OCI-M2 (cell line): ENCODE measurements around the gene GTPBP3.
"Not testable (repeated sequence)": the region's sequence is repeated elsewhere in the genome, so short reads cannot be mapped to it uniquely, and the experiment has no call there.

Experiments
- DNase-seq: peaks from one replicate; lab custom pipeline; 2025; ENCODE audit not compliant: unreplicated experiment; lab: John Stamatoyannopoulos, UW

GTPBP3 gene

DNA sequence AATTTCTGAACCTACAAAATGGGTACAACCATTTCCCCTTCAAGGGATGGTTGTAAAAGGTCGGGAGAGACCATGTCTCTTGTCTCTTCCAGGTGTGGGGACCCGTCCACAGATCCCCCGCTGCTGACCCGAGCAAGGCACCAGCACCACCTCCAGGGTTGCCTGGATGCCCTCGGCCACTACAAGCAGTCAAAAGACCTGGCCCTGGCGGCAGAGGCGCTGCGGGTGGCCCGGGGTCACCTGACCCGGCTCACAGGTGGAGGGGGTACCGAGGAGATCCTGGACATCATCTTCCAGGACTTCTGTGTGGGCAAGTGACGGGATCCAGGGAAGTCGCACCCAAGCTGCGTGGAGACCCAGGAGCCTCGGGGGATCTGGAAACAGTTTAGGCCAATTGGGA, 4.0 kb downstream of the GTPBP3 start:
- no peak for DNase-seq

GRCh38 chr19:17341845-17342244, 4.5 kb downstream of the GTPBP3 start:
- no peak for DNase-seq

GRCh38 chr19:17346109-17346671, 8.8 kb downstream of the GTPBP3 start:
- peak; percentile 40 for DNase-seq

DNA sequence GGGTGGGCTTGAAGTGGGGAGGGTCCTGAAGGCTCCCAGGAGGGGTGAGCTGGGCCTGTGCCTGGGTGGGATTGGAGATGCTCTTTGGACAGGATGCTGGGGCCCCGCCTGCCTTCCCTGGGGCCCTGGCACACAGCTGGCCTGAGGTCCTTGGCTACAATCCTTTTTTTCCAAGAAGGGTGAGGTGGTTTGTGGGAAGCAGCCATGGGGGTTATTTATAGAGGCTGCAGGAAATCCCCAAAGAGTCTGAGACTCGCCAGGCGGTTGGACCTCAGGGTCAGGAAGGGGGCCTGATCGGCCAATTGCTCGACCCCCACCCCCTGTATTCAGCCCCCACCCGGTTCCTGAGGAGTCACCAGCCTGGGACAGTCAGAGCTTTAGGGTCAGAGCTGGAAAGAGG, 10.0 kb downstream of the GTPBP3 start:
- DNase-seq: no peak

DNA sequence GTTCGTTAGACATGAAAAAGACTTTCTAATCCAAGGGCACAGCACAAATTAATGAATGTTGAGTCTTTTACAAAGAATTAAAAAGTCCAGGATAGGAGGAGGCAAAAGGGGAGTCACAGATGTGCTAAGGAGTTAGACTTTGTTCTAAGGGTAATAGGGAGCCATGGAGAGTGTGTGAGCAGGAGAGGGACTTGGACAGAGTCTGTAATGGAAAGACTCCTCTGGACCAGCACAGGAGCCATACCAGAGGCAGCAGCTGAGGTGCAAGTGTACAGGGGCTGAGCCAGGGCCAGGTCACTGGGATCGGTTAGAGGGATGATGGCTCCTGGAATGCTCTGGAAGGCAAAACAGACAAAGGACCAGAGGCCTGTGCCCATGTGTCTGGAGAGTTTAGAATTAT, 10.5 kb downstream of the GTPBP3 start:
- DNase-seq: no peak

GRCh38 chr19:17348700-17349099, 11.3 kb downstream of the GTPBP3 start:
- no peak for DNase-seq

DNA sequence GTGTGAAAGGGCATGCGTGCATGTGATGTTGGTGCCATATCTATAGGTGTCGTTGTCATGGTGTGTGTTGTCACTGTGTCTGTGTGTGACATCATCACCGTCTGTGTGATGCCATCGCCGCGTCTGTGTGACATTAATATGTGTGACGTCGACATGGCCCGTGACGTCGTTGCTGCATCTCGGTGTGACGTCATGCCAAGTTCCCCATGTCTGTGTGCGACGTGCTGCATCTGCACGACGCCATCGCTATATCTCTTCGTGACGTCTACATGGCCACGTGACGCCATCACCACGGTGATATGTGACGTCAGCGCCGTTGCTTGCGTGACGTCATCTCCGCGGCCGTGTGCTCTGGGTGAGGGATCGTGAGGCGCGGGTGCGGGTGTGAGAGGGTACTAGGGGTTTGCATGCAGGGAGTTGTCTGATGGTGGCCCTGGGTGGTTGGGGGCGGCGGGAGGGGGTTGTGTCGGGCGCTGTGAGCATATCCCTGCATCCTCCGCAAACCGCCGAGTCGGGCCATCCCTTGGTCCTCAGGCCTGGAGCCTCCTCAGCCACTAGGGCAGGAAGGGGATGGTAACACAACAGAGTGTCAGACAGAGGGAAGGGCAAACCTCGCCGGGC, 14.6 kb downstream of the GTPBP3 start:
- no peak for DNase-seq

- no peak for DNase-seq
Measured at GRCh38 chr19:17352608-17353280, 15.4 kb downstream of the GTPBP3 start.

- no peak for DNase-seq
Measured at GRCh38 chr19:17353386-17353785, 16.0 kb downstream of the GTPBP3 start.

DNA sequence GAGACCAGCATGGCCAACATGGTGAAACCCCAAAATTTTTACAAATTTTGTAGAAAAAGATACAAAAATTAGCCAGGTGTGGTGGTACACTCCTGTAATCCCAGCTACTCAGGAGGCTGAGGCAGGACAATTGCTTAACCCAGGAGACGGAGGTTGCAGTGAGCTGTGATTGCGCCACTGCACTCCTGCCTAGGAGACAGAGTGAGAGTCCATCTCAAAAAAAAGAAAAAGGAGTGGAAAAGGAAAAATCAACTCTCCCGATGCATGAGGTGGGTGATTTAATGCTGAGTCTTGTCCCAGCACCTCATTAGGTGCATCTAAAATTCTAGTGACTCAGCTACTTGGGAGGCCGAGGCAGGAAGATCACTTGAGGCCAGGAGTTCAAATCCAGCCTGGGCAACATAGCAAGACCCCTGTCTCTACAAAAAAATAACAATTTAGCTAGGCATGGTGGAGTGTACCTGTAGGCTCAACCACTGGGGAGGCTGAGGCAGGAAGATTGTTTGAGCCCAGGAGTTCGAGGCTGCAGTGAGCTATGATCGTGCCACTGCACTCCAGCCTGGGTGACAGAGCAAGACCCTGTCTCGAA, 19.8 kb downstream of the GTPBP3 start:
- no peak for DNase-seq

DNA sequence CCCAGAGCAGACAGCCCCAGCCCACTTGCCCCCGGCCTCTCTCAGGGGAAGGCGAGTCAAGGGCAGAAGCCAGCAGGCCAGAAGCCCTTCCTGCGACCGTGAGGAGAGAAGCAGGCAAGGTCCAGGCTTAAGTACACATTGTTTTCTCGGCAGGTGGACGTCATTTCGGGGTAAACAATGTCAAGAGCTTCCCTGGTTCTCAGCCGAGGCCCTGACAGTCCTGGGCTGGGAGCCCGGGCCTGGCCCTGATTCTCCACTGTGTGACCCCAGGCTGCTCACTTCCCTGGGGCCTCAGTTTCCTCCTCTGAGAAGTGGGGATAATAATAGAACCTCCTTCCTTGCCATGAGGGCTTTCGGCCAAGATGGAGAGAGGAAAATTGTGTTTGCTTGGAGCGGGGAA, 20.4 kb downstream of the GTPBP3 start:
- no peak for DNase-seq

DNA sequence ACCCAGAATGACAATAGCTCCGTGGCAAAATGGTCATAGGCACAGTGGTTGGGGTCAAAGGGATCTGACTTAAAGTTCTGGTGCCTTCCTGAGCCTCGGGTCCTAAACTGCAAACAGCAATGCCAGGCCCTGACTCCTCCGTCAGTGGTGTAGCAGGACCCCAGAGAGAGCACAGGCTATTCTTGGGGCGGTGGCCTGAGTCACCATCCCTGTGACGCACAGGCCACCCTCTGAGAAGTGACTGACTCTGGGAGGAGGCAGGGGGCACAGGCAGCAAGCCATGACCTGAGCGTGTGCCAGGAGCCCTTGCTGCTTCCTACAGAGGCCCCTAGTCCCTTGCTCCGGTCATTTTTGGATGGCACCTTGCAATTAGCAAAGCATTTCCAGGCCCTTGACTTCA, 21.0 kb downstream of the GTPBP3 start:
- no peak for DNase-seq

DNA sequence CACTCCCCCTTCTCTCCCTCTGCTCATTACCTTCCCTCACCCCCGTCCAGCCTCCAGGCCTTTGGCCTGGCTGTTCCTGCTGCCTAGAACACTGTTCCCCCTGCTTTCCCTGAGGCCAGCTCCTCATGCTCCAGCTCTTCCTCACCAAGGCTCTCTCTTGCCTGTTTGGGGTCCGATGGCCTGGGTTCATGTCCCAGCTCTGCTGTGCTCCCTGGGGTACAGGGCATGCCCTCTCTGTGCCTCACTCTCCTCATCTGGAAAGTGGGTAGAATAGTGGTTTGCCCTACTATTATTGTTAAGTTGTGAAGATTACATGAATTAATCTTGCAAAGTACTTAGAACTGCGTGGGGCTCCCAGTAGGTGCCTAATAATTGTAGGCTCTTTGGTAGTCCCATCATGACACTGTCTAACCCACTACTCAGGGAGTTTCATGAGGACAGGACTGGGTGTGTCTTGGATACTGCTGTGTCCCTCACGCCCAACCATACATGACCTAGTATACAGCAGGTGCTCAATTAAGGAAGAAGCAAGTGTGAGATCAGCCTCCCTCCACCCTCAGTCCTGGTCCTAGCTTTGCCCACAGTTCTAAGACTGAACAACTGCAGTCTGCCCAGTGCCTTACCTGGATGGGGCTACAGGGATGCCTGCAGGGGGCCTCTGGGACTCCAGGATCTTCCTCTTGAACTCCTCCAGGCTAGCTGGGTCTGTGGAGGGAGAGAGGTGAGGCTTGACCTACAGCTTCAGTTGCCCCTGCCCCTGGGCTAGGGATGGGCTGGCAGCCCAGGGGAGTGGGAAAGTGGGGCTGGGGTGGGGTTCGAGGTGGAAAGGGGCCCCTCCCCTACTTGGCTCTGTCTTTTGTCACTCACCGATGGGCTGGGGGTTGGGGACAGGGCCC, 22.8 kb downstream of the GTPBP3 start:
- DNase-seq: no peak

- not testable (repeated sequence) for DNase-seq
Measured at GRCh38 chr19:17363852-17364605, 26.7 kb downstream of the GTPBP3 start.

DNA sequence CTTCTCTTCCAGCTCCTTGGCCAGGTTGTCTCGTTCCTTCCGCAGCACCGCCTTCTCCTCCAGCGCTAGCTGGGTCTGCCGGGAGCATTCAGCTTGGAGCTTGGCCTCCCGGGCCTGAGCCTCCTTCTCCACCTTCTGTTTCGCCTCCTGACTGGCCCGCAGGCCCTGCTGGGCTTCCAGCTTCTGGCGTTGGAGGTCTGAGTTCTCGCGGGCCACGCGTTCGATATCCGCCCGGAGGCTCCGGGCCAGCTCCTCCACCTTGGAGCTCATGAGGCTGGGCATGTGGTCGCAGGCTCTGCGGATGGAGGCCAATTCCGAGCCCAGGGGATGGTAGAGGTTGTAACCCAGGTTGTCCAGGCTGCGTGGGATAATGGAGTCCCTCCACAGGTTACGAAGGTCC, 28.0 kb downstream of the GTPBP3 start:
- no peak for DNase-seq

DNA sequence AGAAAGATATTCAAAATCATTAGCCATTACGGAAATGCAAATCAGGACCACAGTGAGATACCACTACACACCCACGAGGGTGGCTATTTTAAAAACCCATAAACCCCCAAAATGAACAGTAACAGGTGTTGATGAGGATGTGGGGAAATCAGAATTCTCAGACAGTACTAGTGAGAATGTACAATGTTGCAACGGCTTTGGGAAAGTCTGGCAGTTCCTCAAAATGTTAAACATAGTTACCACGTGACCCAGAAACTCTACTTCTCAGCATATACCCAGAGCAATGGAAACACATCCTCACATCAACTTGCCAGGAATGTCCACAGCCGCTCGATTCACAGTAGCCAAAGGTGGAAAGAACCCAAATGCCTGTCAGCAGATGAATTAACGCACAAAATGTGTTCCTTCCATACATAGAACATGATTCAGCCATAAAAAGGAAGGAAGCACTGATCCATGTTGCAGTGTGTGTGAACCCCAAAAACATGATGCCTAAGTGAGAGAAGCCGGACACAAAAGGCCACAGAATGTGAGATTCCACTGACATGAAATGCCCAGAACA, 32.8 kb downstream of the GTPBP3 start:
- DNase-seq: no peak

DNA sequence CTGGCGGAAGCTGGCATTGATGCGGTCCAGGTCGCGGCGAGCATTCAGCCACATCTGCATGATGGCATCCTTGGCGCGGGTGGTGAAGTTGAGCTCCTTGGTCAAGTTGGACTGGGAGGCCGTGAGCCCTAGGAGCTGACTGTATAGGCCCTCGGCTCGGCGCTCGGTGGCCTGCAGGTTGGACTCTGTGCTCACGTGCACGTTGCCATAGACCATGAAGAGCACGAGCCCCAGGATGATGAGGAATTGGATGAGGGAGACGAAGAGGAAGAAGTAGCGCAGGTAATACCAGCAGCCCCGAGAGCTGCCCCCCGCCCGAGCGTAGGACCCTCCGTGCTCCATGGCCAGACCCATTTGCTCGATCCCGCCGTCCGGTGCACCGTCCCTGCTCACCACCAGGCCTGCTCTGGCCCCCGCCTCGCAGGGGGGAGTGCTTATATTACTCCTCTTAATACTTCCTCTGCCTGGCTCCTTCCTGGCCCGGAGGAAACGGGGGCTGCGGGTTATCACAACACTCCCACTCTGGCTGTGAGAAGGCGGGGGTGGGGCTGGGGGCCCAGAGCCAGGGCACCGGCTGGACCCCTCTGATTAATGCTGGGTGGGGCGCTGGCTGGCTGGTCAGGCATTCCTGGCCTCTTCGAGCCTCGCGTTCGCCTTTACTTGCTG, 39.7 kb downstream of the GTPBP3 start, which contains the start of gene PLVAP:
Gene PLVAP, minus strand, starts transcription at position 408 of the 666 bp plus-strand sequence. Its CDS starts 54 bp downstream, at position 354.
- peak; percentile 69 for DNase-seq

- DNase-seq: no peak
Measured at GRCh38 chr19:17378271-17378670, 40.9 kb downstream of the GTPBP3 start.

DNA sequence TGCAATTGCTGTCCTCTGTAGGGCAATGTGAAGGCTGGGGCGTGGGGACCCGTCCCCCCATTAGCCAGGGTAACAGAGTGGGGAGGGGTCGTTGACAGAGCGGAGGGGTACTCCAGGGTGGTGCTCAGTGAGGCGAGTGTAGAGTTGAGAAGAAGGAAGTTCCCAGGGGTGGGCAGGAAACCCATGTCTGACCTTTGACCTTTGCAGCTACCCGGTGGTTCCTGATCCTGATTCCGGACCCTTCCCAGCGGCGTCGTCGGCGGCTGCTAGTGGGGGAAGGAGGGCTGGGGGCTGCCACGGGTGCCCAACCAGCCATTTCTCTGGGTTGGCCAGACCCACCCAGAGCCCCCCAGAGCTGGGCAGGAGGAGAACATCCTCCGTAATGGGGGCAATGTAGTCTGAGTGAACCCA, 41.9 kb downstream of the GTPBP3 start:
- DNase-seq: no peak
